22Rv1 (cell line): ENCODE data around the gene RPUSD1.

ENCODE experiments used
- ZFX ChIP-seq: fragments of 450-650 bp; IDR thresholded peaks from 2 replicates; pipeline ENCODE4 v1.6.1; 2017; ENCODE audit warnings: antibody characterized with exemption, borderline replicate concordance
- TF ChIP-seq, protein P1 (sequence below): fragments of 450-650 bp; IDR thresholded peaks from 2 replicates; pipeline ENCODE4 v1.5.1; 2017; ENCODE audit warnings: mild to moderate bottlenecking

DNA sequence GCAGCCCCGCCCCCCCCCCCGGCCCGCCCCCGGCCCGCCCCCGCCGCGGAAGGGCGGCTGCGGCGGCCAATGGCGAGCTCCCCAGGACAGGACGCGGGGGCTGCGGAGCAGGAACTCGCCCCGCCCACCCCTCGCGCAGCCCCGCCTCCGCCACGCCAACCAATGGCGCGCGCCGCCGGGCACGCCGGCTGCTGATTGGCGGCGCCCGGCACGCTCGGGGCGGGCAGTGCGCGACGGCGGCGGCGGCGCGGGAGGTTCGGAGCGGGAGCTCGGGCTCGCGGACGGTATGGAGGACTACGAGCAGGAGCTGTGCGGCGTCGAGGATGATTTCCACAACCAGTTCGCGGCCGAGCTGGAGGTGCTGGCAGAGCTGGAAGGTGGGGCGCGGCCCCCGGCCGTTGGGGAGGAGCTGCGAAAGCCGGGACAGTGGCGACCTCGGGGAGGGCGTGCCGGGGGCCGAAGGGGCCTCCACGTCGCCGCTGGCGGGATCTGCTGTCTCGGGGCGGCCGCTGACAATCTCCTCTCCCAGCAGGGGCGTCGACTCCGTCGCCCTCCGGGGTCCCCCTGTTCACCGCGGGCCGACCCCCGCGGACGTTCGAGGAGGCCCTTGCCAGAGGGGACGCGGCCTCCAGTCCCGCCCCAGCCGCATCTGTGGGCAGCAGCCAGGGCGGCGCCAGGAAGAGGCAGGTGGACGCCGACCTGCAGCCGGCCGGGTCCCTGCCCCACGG, 382 bp upstream of the RPUSD1 start, which contains the start of gene CHTF18:
- TF ChIP-seq, protein P1, sequence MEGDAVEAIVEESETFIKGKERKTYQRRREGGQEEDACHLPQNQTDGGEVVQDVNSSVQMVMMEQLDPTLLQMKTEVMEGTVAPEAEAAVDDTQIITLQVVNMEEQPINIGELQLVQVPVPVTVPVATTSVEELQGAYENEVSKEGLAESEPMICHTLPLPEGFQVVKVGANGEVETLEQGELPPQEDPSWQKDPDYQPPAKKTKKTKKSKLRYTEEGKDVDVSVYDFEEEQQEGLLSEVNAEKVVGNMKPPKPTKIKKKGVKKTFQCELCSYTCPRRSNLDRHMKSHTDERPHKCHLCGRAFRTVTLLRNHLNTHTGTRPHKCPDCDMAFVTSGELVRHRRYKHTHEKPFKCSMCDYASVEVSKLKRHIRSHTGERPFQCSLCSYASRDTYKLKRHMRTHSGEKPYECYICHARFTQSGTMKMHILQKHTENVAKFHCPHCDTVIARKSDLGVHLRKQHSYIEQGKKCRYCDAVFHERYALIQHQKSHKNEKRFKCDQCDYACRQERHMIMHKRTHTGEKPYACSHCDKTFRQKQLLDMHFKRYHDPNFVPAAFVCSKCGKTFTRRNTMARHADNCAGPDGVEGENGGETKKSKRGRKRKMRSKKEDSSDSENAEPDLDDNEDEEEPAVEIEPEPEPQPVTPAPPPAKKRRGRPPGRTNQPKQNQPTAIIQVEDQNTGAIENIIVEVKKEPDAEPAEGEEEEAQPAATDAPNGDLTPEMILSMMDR, result no peak
- no peak for TF ChIP-seq ZFX
